ENCODE measurements around the gene SH2D5. TPM values are rescaled to one million over a fixed set of nuclear protein-coding genes. Genes with fewer than 3 reads are reported as not detected.
"Not testable (repeated sequence)": the region's sequence is repeated elsewhere in the genome, so short reads cannot be mapped to it uniquely, and the experiment has no call there.

The SH2D5 gene
- total RNA-seq, 4 donors from 2014 or later, result 0.55 TPM; not detected in 3

DNA sequence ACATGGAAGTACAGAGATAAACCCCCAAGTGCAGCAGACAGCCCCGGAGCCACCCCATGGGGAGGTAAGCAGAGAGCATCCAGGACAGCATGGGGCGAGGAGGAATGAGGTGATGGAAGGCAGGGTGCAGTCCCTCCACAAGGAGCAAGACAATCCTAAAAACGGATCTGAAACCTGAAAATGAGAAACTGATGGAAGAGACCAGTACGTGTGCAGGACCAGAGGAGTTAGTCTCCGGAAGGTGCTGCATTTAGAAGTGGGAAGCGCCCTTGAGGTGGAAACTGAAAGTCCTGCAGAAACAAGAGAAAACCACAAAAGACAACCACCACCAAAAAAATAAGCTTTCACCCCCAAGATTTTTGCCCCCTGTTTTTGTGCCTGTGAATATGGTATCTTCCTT lies 53.9 kb downstream of the SH2D5 start:
- no peak for TF ChIP-seq POLR2A (IDR thresholded peaks at IDR 0.05)
- TF ChIP-seq, protein P1, sequence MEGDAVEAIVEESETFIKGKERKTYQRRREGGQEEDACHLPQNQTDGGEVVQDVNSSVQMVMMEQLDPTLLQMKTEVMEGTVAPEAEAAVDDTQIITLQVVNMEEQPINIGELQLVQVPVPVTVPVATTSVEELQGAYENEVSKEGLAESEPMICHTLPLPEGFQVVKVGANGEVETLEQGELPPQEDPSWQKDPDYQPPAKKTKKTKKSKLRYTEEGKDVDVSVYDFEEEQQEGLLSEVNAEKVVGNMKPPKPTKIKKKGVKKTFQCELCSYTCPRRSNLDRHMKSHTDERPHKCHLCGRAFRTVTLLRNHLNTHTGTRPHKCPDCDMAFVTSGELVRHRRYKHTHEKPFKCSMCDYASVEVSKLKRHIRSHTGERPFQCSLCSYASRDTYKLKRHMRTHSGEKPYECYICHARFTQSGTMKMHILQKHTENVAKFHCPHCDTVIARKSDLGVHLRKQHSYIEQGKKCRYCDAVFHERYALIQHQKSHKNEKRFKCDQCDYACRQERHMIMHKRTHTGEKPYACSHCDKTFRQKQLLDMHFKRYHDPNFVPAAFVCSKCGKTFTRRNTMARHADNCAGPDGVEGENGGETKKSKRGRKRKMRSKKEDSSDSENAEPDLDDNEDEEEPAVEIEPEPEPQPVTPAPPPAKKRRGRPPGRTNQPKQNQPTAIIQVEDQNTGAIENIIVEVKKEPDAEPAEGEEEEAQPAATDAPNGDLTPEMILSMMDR (IDR thresholded peaks at IDR 0.05), result no peak
- no peaks in the 10 kb centered on the region for H3K36me3 ChIP-seq
- intact Hi-C loops (cut with DNase I; ENCODE audit: low total_unique reads), result no loop called here
- no peaks in the 10 kb centered on the region for H3K27me3 ChIP-seq
- no peak overlapping the region for H3K27ac ChIP-seq
- DNase-seq, result no peak
- H3K4me1 ChIP-seq, result no peaks in the 10 kb centered on the region
- no peak overlapping the region for H3K4me3 ChIP-seq
- H3K9me3 ChIP-seq, result no peaks in the 10 kb centered on the region

DNA sequence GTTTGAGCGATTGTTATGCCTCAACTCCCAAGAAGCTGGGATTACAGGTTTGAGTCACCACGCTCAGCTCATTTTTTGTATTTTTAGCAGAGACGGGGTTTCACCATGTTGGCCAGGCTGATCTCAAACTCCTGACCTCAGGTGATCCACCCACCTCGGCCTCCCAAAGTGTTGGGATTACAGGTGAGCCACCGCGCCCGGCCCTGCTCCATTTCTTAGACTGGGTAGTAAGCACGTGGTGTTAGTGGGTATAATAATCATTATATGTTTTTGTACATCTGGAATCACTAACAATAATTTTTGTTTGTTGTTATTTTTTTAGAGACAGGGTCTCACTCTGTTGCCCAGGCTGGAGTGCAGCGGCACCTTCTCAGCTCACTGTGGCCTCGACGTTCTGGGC lies 58.9 kb downstream of the SH2D5 start:
- intact Hi-C loops (cut with DNase I; ENCODE audit: low total_unique reads); DNase-seq; H3K36me3 ChIP-seq; H3K27me3 ChIP-seq; H3K9me3 ChIP-seq; H3K4me3 ChIP-seq; H3K27ac ChIP-seq; H3K4me1 ChIP-seq: not testable (repeated sequence)

DNA sequence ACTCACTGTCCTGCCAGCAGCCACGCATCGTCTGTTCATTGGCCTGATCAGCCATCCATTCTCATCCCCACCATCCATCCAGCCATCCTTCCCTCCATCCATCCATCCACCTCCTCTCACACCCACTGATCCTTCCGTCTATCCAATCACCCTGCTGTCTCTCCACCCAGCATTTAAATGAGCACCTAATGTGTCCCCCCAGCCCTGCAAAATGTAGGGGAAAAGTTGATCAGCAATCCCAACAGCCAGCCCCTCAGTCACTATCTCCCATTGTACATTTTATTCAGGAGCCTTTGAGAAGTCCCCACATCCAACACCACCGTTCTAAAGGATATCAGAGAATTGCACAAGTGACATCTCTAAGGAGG lies 60.3 kb downstream of the SH2D5 start:
- no peak overlapping the region for H3K27ac ChIP-seq
- no peaks in the 10 kb centered on the region for H3K4me1 ChIP-seq
- H3K36me3 ChIP-seq, result no peaks in the 10 kb centered on the region
- intact Hi-C loops (cut with DNase I; ENCODE audit: low total_unique reads), result no loop called here
- no peaks in the 10 kb centered on the region for H3K9me3 ChIP-seq
- no peak for DNase-seq
- TF ChIP-seq POLR2A (IDR thresholded peaks at IDR 0.05), result no peak
- TF ChIP-seq, protein P1 (IDR thresholded peaks at IDR 0.05), result no peak
- H3K27me3 ChIP-seq, result no peaks in the 10 kb centered on the region
- H3K4me3 ChIP-seq, result no peak overlapping the region

DNA sequence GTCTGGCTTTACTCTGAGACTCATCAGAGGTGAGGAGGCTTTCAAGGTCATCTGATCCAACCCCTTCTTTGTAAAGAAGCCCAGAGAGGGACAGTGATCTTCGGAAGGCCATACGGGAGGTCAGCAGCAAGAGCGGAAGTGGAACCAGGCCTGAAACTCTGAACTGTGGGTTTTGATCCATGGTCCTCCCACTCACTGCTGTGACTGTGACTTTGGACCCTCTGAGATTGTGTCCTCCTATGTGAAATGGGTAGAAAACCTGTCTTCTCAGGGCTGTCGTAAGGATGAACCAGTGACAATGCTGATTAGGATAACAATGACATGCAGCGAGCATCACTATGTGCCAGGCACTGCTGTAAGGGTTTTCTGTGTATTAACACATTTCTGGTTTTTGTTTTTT lies 61.6 kb downstream of the SH2D5 start:
- intact Hi-C loops (cut with DNase I; ENCODE audit: low total_unique reads), result no loop called here
- Histone ChIP-seq H3K4me3 (no peak overlapping the region), H3K36me3 (no peaks in the 10 kb centered on the region), H3K4me1 (no peaks in the 10 kb centered on the region), H3K27ac (no peak overlapping the region), H3K27me3 (no peaks in the 10 kb centered on the region), H3K9me3 (no peaks in the 10 kb centered on the region)
- no peak for DNase-seq
- TF ChIP-seq POLR2A (IDR thresholded peaks at IDR 0.05), result no peak
- TF ChIP-seq, protein P1 (IDR thresholded peaks at IDR 0.05), result no peak

Other genes starting within 250 kb of the SH2D5 start
- gene CAMK2N1, start 246.5 kb downstream of the SH2D5 start, total RNA-seq, result 10 to 100 TPM; 12.6 to 37.3 (median 19.4) TPM
- 10 to 100 TPM; 14.1 to 35.9 (median 29.3) TPM for gene MUL1, start 224.6 kb downstream of the SH2D5 start, total RNA-seq
- 1 to 10 TPM in 3 of 4 donors, not detected in 1; 1.5 to 2.3 (median 2.2) TPM for gene FAM43B, start 180.1 kb downstream of the SH2D5 start, total RNA-seq
- gene CDA, start 143.6 kb downstream of the SH2D5 start, total RNA-seq, result 10 to 100 TPM in 1 of 4 donors, 1 to 10 TPM in 3; 2.3 to 12.2 (median 5.0) TPM
- 10 to 100 TPM; 55.6 to 67.4 (median 62.8) TPM for gene PINK1, start 99.2 kb downstream of the SH2D5 start, total RNA-seq
- gene DDOST, start 71.3 kb downstream of the SH2D5 start, total RNA-seq, result 100 to 1,000 TPM; 101 to 236 (median 123) TPM
- 1 to 10 TPM in 2 of 4 donors, under 1 TPM in 1, not detected in 1; 0.77 to 6.3 (median 4.9) TPM for gene KIF17, start 14.7 kb downstream of the SH2D5 start, total RNA-seq
- 100 to 1,000 TPM; 108 to 342 (median 206) TPM for gene HP1BP3, start 54.6 kb upstream of the SH2D5 start, total RNA-seq

Data from uterus (tissue), 4 donors.